HG02973 (cell line): ENCODE measurements around the gene KRT31.
"Not testable (repeated sequence)": the region's sequence is repeated elsewhere in the genome, so short reads cannot be mapped to it uniquely, and the experiment has no call there.

Source experiments
- ATAC-seq: cut with Tn5 transposase; IDR thresholded peaks from one replicate; pipeline ENCODE4 v1.9.1; 2021; ENCODE audit warnings: moderate library complexity; ENCODE audit not compliant: unreplicated experiment

KRT31 gene

GRCh38 chr17:41392278-41392677, 5.1 kb downstream of the KRT31 start:
- no peak for ATAC-seq

DNA sequence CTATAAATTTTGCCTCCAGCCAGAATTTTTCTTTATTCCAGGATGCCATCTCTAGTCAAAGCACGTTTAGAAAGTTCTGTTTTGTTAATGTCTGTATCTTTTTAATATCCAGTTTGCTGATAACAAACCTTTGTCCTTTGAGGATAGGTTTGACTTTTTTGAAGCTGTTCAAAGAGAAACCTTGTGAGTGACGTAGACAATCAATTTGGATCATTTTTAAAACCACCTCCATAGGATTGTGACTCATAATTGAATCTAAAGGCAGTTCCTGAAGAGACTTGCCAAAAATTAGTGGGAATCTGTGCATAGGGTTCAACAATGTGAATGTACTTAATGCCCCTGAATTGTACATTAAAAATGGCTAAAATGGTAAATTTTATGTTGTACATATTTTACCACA, 5.9 kb downstream of the KRT31 start:
- no peak for ATAC-seq

DNA sequence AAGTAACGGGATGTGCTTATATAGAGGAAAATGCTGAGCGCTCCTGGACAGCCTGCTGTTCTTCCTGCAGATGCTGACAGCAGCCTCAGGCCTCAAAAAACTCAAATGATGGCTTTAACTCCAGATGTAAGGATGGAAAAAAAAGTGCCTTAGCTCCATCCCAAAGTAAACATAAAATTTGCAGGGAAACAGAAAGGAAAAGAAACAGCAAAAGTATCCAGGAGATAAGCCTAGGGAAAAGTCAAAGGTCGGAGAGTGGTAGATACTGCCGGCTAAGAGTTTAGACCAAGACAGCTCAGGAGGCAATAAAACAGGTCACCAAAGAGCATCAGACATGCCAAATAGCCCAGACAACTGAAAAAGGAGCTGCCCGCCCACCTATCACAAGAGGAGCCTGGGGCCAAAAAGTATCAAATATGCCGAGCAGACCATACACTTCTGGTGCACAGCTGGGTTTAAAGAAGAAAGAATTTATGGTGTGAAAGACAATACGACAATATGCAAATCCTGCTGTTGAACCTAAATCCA, 6.9 kb downstream of the KRT31 start:
- no peak for ATAC-seq

- ATAC-seq: no peak
These were observed 9.7 kb downstream of the KRT31 start for GRCh38 chr17:41387670-41388069.

DNA sequence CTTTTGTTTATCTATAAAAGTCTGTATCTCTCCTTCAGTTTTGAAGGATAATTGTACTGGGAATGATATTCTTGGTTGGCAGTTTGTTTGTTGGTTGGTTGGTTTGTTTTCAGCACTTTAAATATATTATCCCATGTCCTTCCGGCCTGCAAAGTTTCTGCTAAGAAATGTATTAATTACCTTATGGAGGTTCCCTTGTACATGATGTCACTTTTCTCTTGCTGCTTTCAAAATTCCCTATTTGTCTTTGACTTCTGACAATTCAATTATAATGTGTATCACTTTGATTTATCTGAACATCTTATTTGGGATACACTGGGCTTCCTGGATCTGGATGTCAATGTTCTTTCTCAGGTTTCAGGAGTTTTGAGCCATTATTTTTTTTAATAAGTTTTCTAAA, 11.2 kb downstream of the KRT31 start:
- no peak for ATAC-seq

GRCh38 chr17:41383690-41384089, 13.7 kb downstream of the KRT31 start:
- no peak for ATAC-seq

DNA sequence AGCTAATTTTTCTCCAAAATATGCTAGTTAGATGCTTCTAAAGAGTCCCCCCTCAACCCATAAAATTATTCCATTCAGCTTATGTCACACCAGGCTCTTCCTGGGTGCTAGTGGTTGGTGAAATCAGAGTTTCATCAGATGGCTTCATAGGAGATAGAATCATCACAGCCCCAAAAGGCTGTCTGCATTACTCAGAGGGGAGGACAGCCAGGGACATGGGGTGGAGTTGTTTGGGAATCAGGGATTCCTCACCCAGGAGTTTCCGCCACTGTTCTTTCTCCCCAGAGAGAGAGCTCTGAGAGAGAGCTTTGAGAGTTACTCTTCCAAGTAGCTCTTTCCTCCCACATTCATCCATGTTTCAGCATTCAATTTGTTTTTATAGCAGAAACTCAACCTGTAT, 15.0 kb downstream of the KRT31 start:
- no peak for ATAC-seq

- ATAC-seq: not testable (repeated sequence)
These were observed 15.5 kb downstream of the KRT31 start, which contains the start of gene KRT34 for GRCh38 chr17:41381943-41382342. Gene KRT34, minus strand, starts transcription at chr17:41382306. Its CDS starts 60 bp downstream, at chr17:41382246.

DNA sequence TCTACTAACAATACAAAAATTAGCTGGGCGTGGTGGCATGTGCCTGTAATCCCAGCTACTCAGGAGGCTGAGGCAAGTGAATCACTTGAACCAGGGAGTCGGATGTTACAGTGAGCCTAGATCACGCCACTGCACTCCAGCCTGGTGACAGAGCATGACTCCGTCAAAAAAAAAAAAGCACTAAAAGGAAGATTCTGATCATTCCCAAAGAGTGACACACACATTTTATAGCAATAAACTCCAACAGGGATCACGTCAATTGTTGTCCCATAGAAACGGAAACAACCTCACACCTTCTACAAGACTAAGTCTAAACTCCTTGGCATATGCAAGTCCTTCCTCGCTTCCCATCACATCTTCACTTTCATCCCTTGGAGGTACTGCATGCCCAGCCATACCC, 17.3 kb downstream of the KRT31 start:
- ATAC-seq: not testable (repeated sequence)

DNA sequence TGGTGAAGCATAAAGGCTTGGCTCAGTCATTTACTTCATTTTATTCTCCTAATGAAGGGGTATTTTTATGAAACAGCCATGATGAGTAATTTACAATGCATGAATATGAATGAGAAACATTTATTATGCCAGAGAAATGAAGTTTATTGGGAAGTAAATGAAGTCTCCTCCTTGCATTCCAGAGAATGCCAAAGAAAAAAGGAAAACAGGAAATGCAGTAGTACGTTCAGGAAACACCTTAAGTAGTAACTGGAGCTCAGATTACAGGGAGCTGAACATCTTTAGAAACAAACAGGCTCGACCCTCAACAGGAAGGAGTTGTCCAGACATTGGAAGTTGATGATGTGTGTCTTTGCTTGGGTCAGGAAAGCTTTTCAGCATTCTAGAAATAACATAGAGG, 19.9 kb downstream of the KRT31 start:
- ATAC-seq: no peak

- no peak for ATAC-seq
These were observed 27.7 kb downstream of the KRT31 start, which contains the start of gene KRT33B for GRCh38 chr17:41369713-41370112. Gene KRT33B, minus strand, starts transcription at chr17:41369813. Its CDS starts 63 bp downstream, at chr17:41369750.

DNA sequence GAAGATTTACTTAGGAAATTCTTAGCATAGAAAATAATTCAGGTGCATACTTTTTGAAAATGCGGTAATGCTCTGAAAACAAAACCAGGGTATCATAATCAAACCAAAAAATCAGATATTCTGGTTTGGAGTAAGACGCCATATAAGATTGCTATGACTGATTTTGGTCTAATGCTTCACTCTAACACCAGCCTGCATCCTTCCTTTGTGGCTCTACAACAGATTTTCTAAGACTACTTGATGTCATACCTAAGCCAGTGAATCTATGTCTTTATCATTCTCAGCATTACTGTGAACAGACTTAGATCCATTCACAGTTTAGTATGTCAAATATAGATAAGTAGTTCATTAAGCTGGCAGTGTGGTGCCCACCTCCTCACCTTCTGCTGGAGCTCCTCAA, 28.4 kb downstream of the KRT31 start:
- ATAC-seq: no peak

GRCh38 chr17:41367426-41368075, 29.9 kb downstream of the KRT31 start:
- no peak for ATAC-seq

GRCh38 chr17:41366070-41366469, 31.3 kb downstream of the KRT31 start:
- no peak for ATAC-seq

DNA sequence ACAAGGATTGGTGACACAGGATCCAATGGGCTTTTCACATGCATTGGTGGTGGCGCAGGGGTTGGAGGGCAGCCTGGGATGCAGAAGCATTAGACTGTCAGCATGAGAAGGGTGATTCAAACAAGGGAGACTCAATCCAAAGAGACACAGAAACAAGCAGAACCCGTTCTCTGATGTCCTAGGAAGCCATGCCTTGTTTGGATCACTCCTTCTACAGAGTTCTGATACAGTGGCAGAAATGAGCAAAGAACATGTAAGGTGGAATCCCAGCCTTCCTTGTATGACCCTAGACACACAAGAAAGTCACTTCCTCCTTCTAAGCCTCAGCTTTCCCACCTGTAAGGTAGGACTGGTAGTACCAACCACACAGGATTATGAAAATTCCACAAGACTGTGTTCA, 33.5 kb downstream of the KRT31 start:
- ATAC-seq: no peak

DNA sequence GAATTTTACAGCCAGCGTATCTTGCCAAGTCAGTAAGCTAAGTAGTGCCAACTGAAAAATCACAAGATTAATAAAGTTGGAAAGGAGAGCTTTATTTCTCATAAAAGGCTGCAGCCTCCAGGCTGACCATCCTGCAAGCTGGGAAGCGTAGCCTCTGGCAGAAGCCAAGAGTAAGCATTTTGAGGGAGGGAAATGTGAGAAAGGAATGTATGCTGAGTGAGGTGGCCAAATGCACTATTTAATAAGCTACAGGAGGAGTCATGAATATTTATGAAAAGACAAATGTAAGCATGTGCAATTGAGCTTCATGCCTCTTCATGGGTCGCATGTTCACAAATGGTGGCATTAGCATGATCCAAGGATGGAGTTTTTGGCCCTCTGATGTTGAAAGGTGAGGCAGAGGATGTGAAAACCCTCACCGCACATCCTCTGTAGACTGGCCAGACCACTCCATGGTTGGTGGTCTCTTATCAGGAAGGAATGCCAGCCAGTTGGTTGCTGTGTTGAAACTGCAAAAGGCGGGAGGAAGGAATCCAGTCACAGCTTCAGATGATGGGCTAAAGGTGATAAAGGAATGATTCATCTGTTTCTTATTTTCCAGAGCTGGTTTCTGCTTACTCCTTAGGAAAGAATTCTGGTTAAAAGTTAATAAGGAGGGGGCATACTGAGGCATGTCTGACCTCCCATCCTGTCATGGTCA, 37.0 kb downstream of the KRT31 start:
- no peak for ATAC-seq

GRCh38 chr17:41354536-41354935, 42.9 kb downstream of the KRT31 start:
- no peak for ATAC-seq

GRCh38 chr17:41352597-41353366, 44.6 kb downstream of the KRT31 start:
- ATAC-seq: no peak

GRCh38 chr17:41351177-41351576, 46.2 kb downstream of the KRT31 start:
- ATAC-seq: no peak

DNA sequence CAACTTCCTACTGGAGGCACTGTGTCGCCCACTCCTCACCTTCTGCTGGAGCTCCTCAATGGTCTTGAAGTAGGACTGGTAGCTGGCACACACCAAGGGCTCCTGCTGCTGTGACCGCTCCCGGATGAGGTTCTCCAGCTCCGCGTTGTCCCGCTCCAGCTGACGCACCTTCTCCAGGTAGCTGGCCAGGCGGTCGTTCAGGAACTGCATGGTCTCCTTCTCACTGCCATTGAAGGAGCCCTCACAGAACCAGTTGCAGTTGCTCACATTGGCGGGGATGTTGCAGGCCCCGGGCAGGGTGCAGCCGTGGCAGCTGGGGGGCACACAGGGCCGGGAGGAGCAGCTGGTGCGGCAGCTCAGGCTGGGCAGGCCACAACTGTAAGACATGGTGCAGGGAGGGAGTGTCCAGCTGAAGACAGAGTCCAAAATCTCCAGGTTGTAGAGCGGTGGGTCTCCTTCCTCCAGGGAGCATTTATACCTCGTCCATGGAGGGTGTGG, 47.0 kb downstream of the KRT31 start, which contains the start of gene KRT33A:
TSS of gene KRT33A (minus strand) at position 448 of the 498 bp plus-strand sequence. CDS start at position 387, 61 bp downstream.
- not testable (repeated sequence) for ATAC-seq
